ENCODE results near the gene DCST1.

DCST1 gene

GRCh38 chr1:155086856-155087535 lies 53.4 kb downstream of the DCST1 start:
- Histone ChIP-seq H3K9me3 (ENCODE audit: control insufficient read depth, low read length) (no peaks in the 10 kb centered on the region), H3K27me3 (ENCODE audit: control insufficient read depth, insufficient read depth, low read length) (peaks cover 27% of the 10 kb centered on the region), H3K9ac (ENCODE audit: low read length) (no peak overlapping the region), H3K4me3 (ENCODE audit: low read length) (no peak overlapping the region), H3K36me3 (ENCODE audit: control insufficient read depth, insufficient read depth, low read length) (no peaks in the 10 kb centered on the region), H3K4me1 (ENCODE audit: control insufficient read depth, insufficient read depth, low read length) (peaks cover 47% of the 10 kb centered on the region)

- no peak overlapping the region for H3K9ac ChIP-seq (ENCODE audit: low read length)
- H3K4me3 ChIP-seq (ENCODE audit: low read length): no peak overlapping the region
- no peaks in the 10 kb centered on the region for H3K9me3 ChIP-seq (ENCODE audit: control insufficient read depth, low read length)
- no peaks in the 10 kb centered on the region for H3K27me3 ChIP-seq (ENCODE audit: control insufficient read depth, insufficient read depth, low read length)
- peaks cover 9% of the 10 kb centered on the region for H3K4me1 ChIP-seq (ENCODE audit: control insufficient read depth, insufficient read depth, low read length)
- H3K36me3 ChIP-seq (ENCODE audit: control insufficient read depth, insufficient read depth, low read length): no peaks in the 10 kb centered on the region
Observed at GRCh38 chr1:155091071-155092051, 57.7 kb downstream of the DCST1 start.

GRCh38 chr1:155092131-155092530 lies 58.5 kb downstream of the DCST1 start:
- Histone ChIP-seq H3K27me3 (ENCODE audit: control insufficient read depth, insufficient read depth, low read length) (no peaks in the 10 kb centered on the region), H3K9me3 (ENCODE audit: control insufficient read depth, low read length) (no peaks in the 10 kb centered on the region), H3K36me3 (ENCODE audit: control insufficient read depth, insufficient read depth, low read length) (no peaks in the 10 kb centered on the region), H3K4me1 (ENCODE audit: control insufficient read depth, insufficient read depth, low read length) (peaks cover 9% of the 10 kb centered on the region), H3K4me3 (ENCODE audit: low read length) (no peak overlapping the region), H3K9ac (ENCODE audit: low read length) (no peak overlapping the region)

- H3K9me3 ChIP-seq (ENCODE audit: control insufficient read depth, low read length): no peaks in the 10 kb centered on the region
- no peaks in the 10 kb centered on the region for H3K36me3 ChIP-seq (ENCODE audit: control insufficient read depth, insufficient read depth, low read length)
- no peaks in the 10 kb centered on the region for H3K27me3 ChIP-seq (ENCODE audit: control insufficient read depth, insufficient read depth, low read length)
- H3K4me1 ChIP-seq (ENCODE audit: control insufficient read depth, insufficient read depth, low read length): peaks cover 9% of the 10 kb centered on the region
- no peak overlapping the region for H3K9ac ChIP-seq (ENCODE audit: low read length)
- no peak overlapping the region for H3K4me3 ChIP-seq (ENCODE audit: low read length)
Observed at GRCh38 chr1:155092641-155093040, 59.0 kb downstream of the DCST1 start.

- no peak overlapping the region for H3K9ac ChIP-seq (ENCODE audit: low read length)
- no peaks in the 10 kb centered on the region for H3K36me3 ChIP-seq (ENCODE audit: control insufficient read depth, insufficient read depth, low read length)
- no peak overlapping the region for H3K4me3 ChIP-seq (ENCODE audit: low read length)
- H3K27me3 ChIP-seq (ENCODE audit: control insufficient read depth, insufficient read depth, low read length): no peaks in the 10 kb centered on the region
- H3K4me1 ChIP-seq (ENCODE audit: control insufficient read depth, insufficient read depth, low read length): peaks cover 9% of the 10 kb centered on the region
- no peaks in the 10 kb centered on the region for H3K9me3 ChIP-seq (ENCODE audit: control insufficient read depth, low read length)
Observed at GRCh38 chr1:155093911-155094621, 60.4 kb downstream of the DCST1 start.

- Histone ChIP-seq H3K27me3 (ENCODE audit: control insufficient read depth, insufficient read depth, low read length) (no peaks in the 10 kb centered on the region), H3K4me1 (ENCODE audit: control insufficient read depth, insufficient read depth, low read length) (peaks cover 9% of the 10 kb centered on the region), H3K9ac (ENCODE audit: low read length) (no peak overlapping the region), H3K36me3 (ENCODE audit: control insufficient read depth, insufficient read depth, low read length) (no peaks in the 10 kb centered on the region), H3K4me3 (ENCODE audit: low read length) (no peak overlapping the region), H3K9me3 (ENCODE audit: control insufficient read depth, low read length) (no peaks in the 10 kb centered on the region)
Observed at GRCh38 chr1:155094622-155094948, 61.0 kb downstream of the DCST1 start.

- H3K27me3 ChIP-seq (ENCODE audit: control insufficient read depth, insufficient read depth, low read length): no peaks in the 10 kb centered on the region
- H3K9ac ChIP-seq (ENCODE audit: low read length): no peak overlapping the region
- no peaks in the 10 kb centered on the region for H3K9me3 ChIP-seq (ENCODE audit: control insufficient read depth, low read length)
- H3K4me1 ChIP-seq (ENCODE audit: control insufficient read depth, insufficient read depth, low read length): no peaks in the 10 kb centered on the region
- no peaks in the 10 kb centered on the region for H3K36me3 ChIP-seq (ENCODE audit: control insufficient read depth, insufficient read depth, low read length)
- no peak overlapping the region for H3K4me3 ChIP-seq (ENCODE audit: low read length)
Observed at GRCh38 chr1:155099331-155099730, 65.7 kb downstream of the DCST1 start.
